Dendritic cell treated with granulocyte-macrophage colony-stimulating factor and Interleukin-4, amounts not matched to agents 40 ng/mL and 50 ng/mL, for 4 days (primary cell): ENCODE data around the gene WWOX.

Experiments
- H3K27ac Mint-ChIP-seq: one replicate; pipeline ENCODE4 v1.8.0; 2022; ENCODE audit warnings: mild to moderate bottlenecking, mixed read lengths
- H3K27me3 Mint-ChIP-seq: one replicate; pipeline ENCODE4 v1.8.0; 2022; ENCODE audit warnings: mild to moderate bottlenecking, mixed read lengths
- H3K36me3 Mint-ChIP-seq: one replicate; pipeline ENCODE4 v1.8.0; 2022; ENCODE audit warnings: low read depth, mixed read lengths
- H3K4me1 Mint-ChIP-seq: one replicate; pipeline ENCODE4 v1.8.0; 2022; ENCODE audit warnings: low read depth, mixed read lengths
- H3K4me3 Mint-ChIP-seq: one replicate; pipeline ENCODE4 v1.8.0; 2022; ENCODE audit warnings: mild to moderate bottlenecking, moderate library complexity, mixed read lengths
- H3K9me3 Mint-ChIP-seq: one replicate; pipeline ENCODE4 v1.8.0; 2022; ENCODE audit warnings: mixed read lengths
- intact Hi-C: fragments of 100-400 bp; cut with micrococcal nuclease; formaldehyde crosslinking; loops from one replicate; pipeline ENCODE4 v1.15.0; 2022

The WWOX gene

DNA sequence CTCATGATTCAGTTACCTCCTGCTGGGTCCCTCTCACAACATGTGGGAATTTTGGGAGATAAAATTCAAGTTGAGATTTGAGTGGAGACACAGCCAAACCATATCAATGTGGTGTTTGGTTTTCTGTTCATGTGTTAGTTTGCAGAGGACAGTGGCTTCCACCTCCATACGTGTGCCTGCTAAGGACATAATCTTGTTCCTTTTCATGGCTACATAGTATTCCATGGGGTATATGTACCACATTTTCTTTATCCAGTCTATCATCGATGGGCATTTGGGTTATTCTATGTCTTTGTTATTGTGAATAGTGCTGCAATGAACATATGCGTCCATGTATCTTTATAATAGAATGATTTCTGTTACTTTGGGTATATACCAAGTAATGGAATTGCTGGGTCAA lies 4.5 kb upstream of the WWOX start:
- Mint-ChIP-seq H3K4me3 (no peak overlapping the region), H3K9me3 (no peaks in the 10 kb centered on the region), H3K27me3 (peaks cover 18% of the 10 kb centered on the region), H3K36me3 (peaks cover 6% of the 10 kb centered on the region), H3K4me1 (peaks cover 8% of the 10 kb centered on the region), H3K27ac (no peak overlapping the region)
- intact Hi-C loops = no loop called here

DNA sequence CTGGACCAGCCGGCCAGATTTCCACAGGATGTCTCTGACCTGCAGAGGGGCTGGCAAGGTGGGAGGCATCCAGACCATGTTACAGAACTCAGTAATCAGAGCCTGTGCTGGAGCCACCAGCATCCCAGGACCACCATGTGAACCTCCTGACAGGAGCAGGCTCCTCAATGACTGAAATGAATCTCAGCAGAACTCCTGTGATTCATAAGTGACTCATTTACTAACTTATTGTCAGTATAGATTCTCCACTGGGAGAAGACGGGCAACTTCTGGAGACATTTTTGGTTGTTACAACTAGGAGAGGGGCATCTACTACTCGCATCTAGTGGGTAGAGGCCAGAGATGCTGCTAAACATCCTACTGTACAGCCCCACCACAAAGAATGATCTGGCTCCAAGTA lies 3.1 kb upstream of the WWOX start:
- Mint-ChIP-seq H3K4me3 (no peak overlapping the region), H3K9me3 (no peaks in the 10 kb centered on the region), H3K27me3 (peaks cover 18% of the 10 kb centered on the region), H3K4me1 (peaks cover 13% of the 10 kb centered on the region), H3K36me3 (peaks cover 6% of the 10 kb centered on the region), H3K27ac (no peak overlapping the region)
- intact Hi-C loops = no loop called here

DNA sequence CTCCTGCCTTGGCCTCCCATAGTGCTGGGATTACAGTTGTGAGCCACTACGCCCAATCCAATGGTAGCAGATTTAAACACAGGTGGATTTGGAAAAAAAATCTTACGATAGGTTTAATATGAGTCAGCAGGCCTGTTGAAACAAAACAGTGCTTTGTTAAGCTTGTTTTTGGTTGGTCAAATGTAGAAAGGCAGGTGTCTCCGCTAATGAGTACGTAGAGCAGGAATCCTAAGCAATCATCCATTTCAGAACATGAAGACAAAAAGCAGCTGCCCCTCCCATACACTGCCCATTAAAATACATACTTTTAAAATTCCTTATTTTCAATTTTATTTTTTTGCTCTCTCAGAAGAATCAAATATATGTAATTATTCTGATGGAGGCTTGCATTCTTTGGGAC lies 1.9 kb upstream of the WWOX start:
- peaks cover 24% of the 10 kb centered on the region for H3K4me1 Mint-ChIP-seq
- H3K4me3 Mint-ChIP-seq = no peak overlapping the region
- no peaks in the 10 kb centered on the region for H3K9me3 Mint-ChIP-seq
- H3K36me3 Mint-ChIP-seq = peaks cover 6% of the 10 kb centered on the region
- intact Hi-C loops = no loop called here
- H3K27me3 Mint-ChIP-seq = peaks cover 14% of the 10 kb centered on the region
- H3K27ac Mint-ChIP-seq = no peak overlapping the region

DNA sequence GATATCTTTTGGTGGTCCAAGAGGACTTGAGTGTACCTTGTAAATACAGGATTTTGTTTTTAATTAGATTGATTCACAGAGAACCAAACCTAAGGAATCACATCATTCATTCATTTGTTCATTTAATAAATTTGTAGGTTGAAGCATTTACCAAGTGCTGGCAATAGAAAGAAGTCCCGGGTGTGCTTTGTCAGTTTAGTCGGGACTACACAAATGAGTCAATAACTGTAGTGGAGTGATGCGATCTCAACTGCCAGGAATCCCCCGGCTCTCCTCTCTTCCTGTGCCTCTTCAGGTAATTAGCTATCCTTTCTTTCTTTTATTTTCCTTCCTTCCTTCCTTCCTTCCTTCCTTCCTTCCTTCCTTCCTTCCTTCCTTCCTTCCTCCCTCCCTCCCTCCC lies 1.4 kb upstream of the WWOX start:
- Mint-ChIP-seq H3K36me3 (peaks cover 6% of the 10 kb centered on the region), H3K4me3 (no peak overlapping the region), H3K27me3 (peaks cover 12% of the 10 kb centered on the region), H3K4me1 (peaks cover 27% of the 10 kb centered on the region), H3K9me3 (no peaks in the 10 kb centered on the region), H3K27ac (no peak overlapping the region)
- intact Hi-C loops = loop anchor here (2.0 kb wide), 1 partner anchor 375 kb away; the partner anchor contains the start of gene NUDT7

DNA sequence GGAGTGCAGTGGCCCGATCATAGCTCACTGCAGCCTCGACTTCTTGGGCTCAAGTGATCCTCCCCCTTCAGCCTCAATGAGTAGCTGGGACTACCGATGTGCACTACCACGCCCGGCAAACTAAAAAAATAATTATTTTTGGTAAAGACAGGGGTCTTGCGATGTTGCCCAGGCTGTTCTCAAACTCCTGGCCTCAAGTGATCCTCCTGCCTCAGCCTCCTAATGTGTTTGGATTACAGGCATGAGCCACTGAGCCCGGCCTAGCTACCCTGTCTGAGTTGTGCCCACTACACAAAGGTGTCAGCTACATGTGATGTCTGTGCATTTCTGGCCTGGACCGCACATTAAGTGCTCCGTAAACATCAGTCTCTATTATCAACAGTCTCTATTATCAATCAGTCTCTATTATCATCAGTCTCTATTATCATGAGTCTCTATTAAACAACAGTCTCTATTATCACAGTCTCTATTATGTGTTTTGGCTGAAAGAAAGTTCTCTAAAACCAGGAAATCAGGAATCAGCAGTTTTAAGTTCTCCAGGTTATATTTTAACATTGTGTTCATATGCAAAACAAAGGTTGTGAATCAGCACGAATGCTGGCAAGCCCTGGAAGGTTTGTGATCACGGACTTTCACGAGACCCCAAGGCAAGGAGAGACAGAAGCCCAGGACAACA lies 721 bp upstream of the WWOX start:
- intact Hi-C loops = loop anchor here (2.0 kb wide), 1 partner anchor 376 kb away; the partner anchor contains the start of gene NUDT7
- peak overlapping the region; percentile 95 for H3K27ac Mint-ChIP-seq
- H3K36me3 Mint-ChIP-seq = peaks cover 6% of the 10 kb centered on the region
- H3K4me1 Mint-ChIP-seq = peaks cover 27% of the 10 kb centered on the region
- H3K4me3 Mint-ChIP-seq = peak overlapping the region; percentile 95
- H3K9me3 Mint-ChIP-seq = no peaks in the 10 kb centered on the region
- H3K27me3 Mint-ChIP-seq = peaks cover 10% of the 10 kb centered on the region

DNA sequence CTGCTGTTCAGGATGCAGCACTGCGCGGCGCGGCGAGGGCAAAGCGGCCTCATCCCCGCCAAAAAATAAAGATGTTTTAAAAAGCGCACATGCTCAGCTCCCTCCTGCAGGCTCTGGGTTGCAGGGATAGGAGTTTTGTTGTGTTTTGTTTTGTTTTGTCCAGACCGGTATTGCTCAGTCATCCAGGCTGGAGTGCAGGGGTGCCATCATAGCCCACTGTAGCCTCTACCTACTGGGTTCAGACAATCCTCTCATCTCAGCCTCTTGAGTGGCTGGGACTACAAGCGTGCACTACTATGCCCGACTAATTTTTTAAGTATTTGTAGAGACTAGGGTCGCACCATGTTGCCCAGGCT lies 636 bp downstream of the WWOX start:
- intact Hi-C loops = no loop called here
- Mint-ChIP-seq H3K9me3 (no peaks in the 10 kb centered on the region), H3K4me1 (peaks cover 27% of the 10 kb centered on the region), H3K27ac (peak overlapping the region; percentile 95), H3K4me3 (peak overlapping the region; percentile 95), H3K36me3 (peaks cover 6% of the 10 kb centered on the region), H3K27me3 (peaks cover 6% of the 10 kb centered on the region)

DNA sequence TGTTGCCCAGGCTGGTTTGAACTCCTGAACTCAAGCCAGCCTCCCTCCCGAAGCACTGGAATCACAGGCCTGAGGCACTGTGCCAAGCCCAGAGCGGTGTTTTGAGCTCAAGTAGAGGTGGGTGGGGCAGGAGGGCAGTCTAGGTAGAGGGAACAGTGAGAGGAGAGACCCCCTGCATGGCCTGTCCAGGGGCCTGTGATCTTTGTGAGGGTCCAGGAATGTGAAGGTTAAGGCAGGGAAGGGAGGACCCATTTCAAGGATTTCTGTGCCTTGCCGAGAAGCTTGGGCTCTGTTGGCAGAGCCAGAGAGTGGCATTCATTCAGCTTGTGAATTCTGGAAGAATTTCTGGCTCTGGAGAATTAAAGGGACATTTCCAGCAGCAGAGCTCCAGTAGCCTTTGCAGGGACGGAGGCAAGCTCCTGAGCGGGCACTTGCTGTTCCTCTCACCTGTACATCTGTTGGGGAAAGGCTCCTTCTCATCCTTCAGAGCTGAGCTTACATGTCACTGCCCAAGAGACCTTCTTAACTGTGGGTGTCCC lies 2.7 kb downstream of the WWOX start:
- H3K9me3 Mint-ChIP-seq = no peaks in the 10 kb centered on the region
- H3K4me1 Mint-ChIP-seq = peaks cover 27% of the 10 kb centered on the region
- peaks cover 6% of the 10 kb centered on the region for H3K36me3 Mint-ChIP-seq
- no peak overlapping the region for H3K27ac Mint-ChIP-seq
- H3K4me3 Mint-ChIP-seq = no peak overlapping the region
- intact Hi-C loops = no loop called here
- H3K27me3 Mint-ChIP-seq = no peaks in the 10 kb centered on the region

DNA sequence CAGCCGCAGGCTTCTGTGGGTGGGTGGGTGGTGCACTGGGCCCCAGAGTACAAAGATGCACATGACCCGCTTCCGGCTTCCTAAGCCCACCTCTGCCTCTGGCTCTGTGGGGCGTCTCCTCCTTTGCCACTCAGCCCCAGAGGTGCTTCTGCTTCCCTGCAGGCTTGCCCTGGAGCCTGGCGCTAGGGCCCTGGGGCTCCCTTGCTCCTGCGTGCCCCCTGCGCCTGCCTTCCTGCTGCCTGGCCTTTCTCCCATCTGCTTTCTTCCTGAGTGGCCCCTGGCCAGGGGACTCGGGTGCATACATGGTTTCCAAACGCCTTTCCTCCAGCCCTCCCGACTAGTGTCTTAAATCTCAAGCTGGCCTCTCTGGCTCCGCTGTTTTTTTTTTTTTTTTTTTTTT lies 3.4 kb downstream of the WWOX start:
- Mint-ChIP-seq H3K4me3 (no peak overlapping the region), H3K27ac (no peak overlapping the region), H3K27me3 (no peaks in the 10 kb centered on the region), H3K4me1 (peaks cover 27% of the 10 kb centered on the region), H3K9me3 (no peaks in the 10 kb centered on the region), H3K36me3 (peaks cover 6% of the 10 kb centered on the region)
- intact Hi-C loops = no loop called here

DNA sequence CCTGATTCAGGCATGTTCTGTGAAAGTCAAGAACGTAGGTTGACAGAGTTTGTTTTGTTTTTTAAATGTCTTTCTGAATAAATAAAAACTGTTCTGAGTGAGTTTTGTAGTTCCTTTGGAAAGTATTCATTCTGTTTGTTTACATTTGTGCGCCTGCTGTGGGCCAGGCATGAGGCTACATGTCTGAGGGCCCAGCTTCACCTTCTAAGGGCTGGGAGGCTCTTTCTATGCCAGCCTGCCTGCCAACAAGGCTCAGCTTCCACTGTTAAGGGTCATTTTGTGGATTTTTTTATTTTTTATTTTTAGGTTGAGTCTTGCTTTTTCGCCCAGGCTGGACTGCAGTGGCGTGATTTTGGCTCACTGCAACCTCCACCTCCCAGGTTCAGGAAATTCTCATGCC lies 6.1 kb downstream of the WWOX start:
- no peak overlapping the region for H3K4me3 Mint-ChIP-seq
- no peak overlapping the region for H3K27ac Mint-ChIP-seq
- H3K27me3 Mint-ChIP-seq = no peaks in the 10 kb centered on the region
- H3K36me3 Mint-ChIP-seq = peaks cover 14% of the 10 kb centered on the region
- H3K4me1 Mint-ChIP-seq = peaks cover 14% of the 10 kb centered on the region
- no peaks in the 10 kb centered on the region for H3K9me3 Mint-ChIP-seq
- intact Hi-C loops = no loop called here

DNA sequence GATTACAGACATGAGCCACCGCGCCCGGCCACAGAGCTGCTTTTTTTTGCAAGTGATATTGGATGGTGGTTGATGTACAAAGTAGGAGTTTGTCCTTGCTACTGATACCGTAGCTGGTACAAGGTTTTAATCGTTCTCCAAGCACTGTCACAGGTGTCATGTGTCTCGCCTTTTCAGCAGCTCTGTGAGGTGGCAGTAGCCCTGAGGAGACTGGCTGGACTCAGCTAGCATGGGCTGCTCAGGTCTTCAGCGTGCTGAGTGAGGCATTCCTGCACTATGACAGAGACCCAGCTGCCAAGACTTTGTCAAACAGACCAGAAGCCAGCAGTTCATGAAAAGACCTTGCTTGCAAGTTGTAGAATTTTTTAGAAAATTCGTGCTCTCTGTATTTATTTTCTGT lies 7.2 kb downstream of the WWOX start:
- Mint-ChIP-seq H3K4me3 (no peak overlapping the region), H3K4me1 (peaks cover 11% of the 10 kb centered on the region), H3K9me3 (no peaks in the 10 kb centered on the region), H3K36me3 (peaks cover 14% of the 10 kb centered on the region), H3K27me3 (no peaks in the 10 kb centered on the region), H3K27ac (no peak overlapping the region)
- intact Hi-C loops = no loop called here

DNA sequence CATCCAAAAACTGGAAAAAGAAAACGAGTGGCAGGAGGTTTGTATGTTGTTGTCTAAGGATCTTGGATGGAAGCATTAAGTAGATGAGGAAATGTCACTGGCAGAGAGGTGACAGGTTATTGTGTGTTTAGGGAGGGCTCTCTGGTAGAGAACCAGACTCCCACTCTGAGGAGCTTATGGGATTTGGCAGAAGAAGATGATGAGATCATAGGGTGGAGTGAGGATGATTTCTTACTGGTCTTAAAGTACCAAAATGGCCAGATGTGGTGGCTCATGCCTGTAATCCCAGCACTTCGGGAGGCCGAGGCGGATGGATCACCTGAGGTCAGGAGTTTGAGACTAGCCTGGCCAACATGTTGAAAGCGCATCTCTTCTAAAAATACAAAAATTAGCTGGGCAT lies 9.0 kb downstream of the WWOX start:
- Mint-ChIP-seq H3K36me3 (peaks cover 14% of the 10 kb centered on the region), H3K4me3 (no peak overlapping the region), H3K27me3 (no peaks in the 10 kb centered on the region), H3K9me3 (no peaks in the 10 kb centered on the region), H3K27ac (no peak overlapping the region), H3K4me1 (no peaks in the 10 kb centered on the region)
- intact Hi-C loops = no loop called here

DNA sequence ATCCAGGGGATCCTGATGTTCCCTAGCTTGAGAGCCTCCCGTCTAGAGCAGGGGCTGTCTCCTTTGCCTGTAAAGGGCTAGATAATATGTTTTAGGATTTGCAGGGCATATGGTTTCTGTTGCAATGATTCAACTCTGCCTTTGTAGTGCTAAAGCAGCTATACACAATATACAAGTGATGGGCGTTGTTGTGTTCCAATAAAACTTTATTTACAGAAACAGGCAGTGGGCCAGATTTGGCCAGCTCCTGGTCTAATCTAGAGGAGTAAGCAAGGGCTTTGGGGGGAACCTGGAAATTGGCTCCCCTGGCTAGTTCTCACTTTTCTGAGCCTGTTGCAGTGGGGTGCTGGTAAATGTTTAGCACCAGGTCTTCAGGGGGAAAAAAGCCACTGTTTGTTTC lies 13.8 kb downstream of the WWOX start:
- Mint-ChIP-seq H3K27ac (no peak overlapping the region), H3K4me3 (no peak overlapping the region), H3K4me1 (peaks cover 8% of the 10 kb centered on the region), H3K36me3 (peaks cover 35% of the 10 kb centered on the region), H3K27me3 (no peaks in the 10 kb centered on the region), H3K9me3 (no peaks in the 10 kb centered on the region)
- intact Hi-C loops = no loop called here

DNA sequence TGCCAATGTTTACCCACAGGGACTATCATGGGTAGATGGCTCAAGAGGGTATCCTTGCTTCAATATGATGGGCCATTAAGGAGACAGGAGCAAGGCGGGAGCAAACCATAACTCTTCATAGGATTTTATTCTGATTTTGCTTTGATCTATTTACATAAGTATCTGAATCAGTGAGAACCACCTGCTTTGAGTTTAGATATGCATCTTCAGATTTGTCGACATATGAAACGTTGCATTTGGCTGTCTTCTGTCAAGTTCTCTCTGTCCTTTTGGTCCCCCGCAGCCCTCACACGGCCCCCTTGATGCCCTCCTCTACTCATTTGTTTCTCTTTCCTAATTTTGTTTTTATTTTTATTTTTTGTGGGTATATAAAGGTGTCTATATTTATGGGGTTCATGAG lies 16.2 kb downstream of the WWOX start:
- H3K36me3 Mint-ChIP-seq = peaks cover 35% of the 10 kb centered on the region
- H3K27me3 Mint-ChIP-seq = no peaks in the 10 kb centered on the region
- intact Hi-C loops = no loop called here
- no peak overlapping the region for H3K4me3 Mint-ChIP-seq
- no peak overlapping the region for H3K27ac Mint-ChIP-seq
- peaks cover 8% of the 10 kb centered on the region for H3K4me1 Mint-ChIP-seq
- no peaks in the 10 kb centered on the region for H3K9me3 Mint-ChIP-seq

DNA sequence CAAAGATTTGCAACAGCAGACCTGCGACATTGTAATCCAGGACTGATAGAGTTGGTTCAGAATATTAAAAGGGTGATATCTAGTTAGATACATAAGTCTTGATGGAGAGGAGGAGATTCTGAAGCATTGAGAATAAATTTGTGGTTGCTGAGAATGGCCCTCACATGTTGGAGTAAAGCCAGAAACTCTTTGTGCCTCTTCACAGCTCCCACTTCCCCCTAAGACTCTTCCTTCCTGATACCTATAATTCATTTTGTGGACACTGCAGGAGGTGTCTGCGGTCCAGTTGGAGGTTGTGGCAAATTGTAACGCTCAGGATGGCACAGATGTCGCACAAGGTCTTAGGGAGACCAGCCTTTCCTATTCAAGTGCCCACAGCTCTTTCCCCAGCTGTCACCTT lies 17.5 kb downstream of the WWOX start:
- Mint-ChIP-seq H3K4me3 (no peak overlapping the region), H3K36me3 (peaks cover 39% of the 10 kb centered on the region), H3K4me1 (peaks cover 8% of the 10 kb centered on the region), H3K27ac (no peak overlapping the region), H3K9me3 (no peaks in the 10 kb centered on the region), H3K27me3 (no peaks in the 10 kb centered on the region)
- intact Hi-C loops = no loop called here

DNA sequence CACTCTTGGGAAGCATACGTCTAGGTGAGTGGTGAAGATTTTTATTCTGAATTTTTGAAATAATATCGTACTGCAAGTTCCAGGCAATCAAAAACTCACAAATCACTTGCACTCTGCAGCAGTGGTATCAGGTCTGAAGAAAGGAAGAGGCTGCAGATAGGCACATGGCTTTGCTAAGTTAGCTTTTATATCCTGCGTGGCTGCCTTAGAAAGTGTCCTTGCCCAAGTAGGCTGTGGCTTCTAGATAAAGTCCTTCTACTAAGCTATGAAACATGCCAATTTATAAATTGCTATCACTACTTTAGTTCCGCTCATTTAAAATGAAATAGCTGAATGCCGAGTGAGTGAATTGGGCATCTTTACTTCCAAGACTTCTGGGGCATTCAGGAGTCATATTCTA lies 17.9 kb downstream of the WWOX start:
- Mint-ChIP-seq H3K36me3 (peaks cover 39% of the 10 kb centered on the region), H3K27me3 (no peaks in the 10 kb centered on the region), H3K4me3 (no peak overlapping the region), H3K9me3 (no peaks in the 10 kb centered on the region), H3K4me1 (peaks cover 8% of the 10 kb centered on the region), H3K27ac (no peak overlapping the region)
- intact Hi-C loops = no loop called here
